Prostate gland (tissue), 2 donors: ENCODE results near the gene COL4A2.

Experiments
- CTCF ChIP-seq, 4 experiments: fragments of 200-600 bp in 2 of 4; fragments of 450-650 bp in 2 of 4; sonication (generic) in 2 of 4; IDR thresholded peaks; 1 replicate in 3 of 4; 2 replicates in 1 of 4; pipeline ENCODE4 v1.5.1; 2016 to 2019; ENCODE audit warnings: antibody characterized with exemption in 4 of 4, mild to moderate bottlenecking in 2 of 4, moderate library complexity in 2 of 4
- POLR2A ChIP-seq: fragments of 450-650 bp; IDR thresholded peaks from one replicate; pipeline ENCODE4 v1.6.1; 2016; ENCODE audit warnings: antibody characterized with exemption, mild to moderate bottlenecking
- POLR2AphosphoS5 ChIP-seq: sonication (generic); formaldehyde crosslinking; IDR thresholded peaks from one replicate; pipeline ENCODE4 v1.6.1; 2017; ENCODE audit warnings: antibody characterized with exemption

- TF ChIP-seq CTCF (IDR thresholded peaks at IDR 0.05), result no peak
- no peak for TF ChIP-seq POLR2A
- no peak for TF ChIP-seq POLR2AphosphoS5
Observed at GRCh38 chr13:110519046-110519445, 212.0 kb downstream of the COL4A2 start.
